K562 (cell line): ENCODE results near the gene TTC8. TPM values are rescaled to one million over a fixed set of nuclear protein-coding genes. Genes with fewer than 3 reads are reported as not detected.

ENCODE experiments used
- ATAC-seq: fragments of 200-7000 bp; cut with Tn5 transposase; 3 replicates; pipeline ENCODE4 v1.9.1; 2020; ENCODE audit warnings: moderate library complexity
- BruUV-seq: library from RNA; stranded (reverse); fragments of 400-500 nt; replicated peaks from 2 replicates; lab custom pipeline; 2021; lab: Mats Ljungman, UMichigan
- CTCF ChIA-PET: fragments of 300-600 bp; formaldehyde crosslinking; extraction: SDS; loops from one replicate; lab custom pipeline; 2021; ENCODE audit warnings: low intra/inter-chr PET ratio; lab: Yijun Ruan, JAX
- POLR2A ChIA-PET: fragments of 300-600, 350-650 bp; sonication (Branson Sonifier 250); formaldehyde crosslinking; extraction: SDS; loops from one replicate; lab custom pipeline; 2021; ENCODE audit warnings: antibody characterized with exemption, inconsistent platforms; lab: Yijun Ruan, JAX
- DNase-seq, 4 experiments: peaks; one replicate each; pipeline versions ENCODE4 v3.0.0 to v3.0.0-alpha.2; 2011 to 2018; ENCODE audit warnings: low spot score in 3 of 4, mixed read lengths in 3 of 4; ENCODE audit errors: extremely low read depth in 1 of 4
- FAIRE-seq: peaks from 2 replicates; lab custom pipeline; 2011; peaks lifted over from hg19 to GRCh38; lab: Jason Lieb, UNC
- H2AFZ ChIP-seq: 2 replicates; pipeline ENCODE4 v1.6.0; 2011; ENCODE audit warnings: low read depth, low read length, control low read depth, inconsistent platforms
- H3K27ac ChIP-seq: fragments of 200-600 bp; 3 replicates; pipeline ENCODE4 v1.8.0; 2011; ENCODE audit warnings: low read depth, mild to moderate bottlenecking, control low read depth, inconsistent platforms, low read length, moderate library complexity, mixed read lengths; ENCODE audit errors: extremely low read depth
- H3K27me3 ChIP-seq, 2 experiments: fragments of 300-600 bp in 1 of 2; 2 replicates in 1 of 2; 3 replicates in 1 of 2; pipeline versions ENCODE4 v1.6.0 to v1.8.0; 2011; ENCODE audit warnings: inconsistent platforms in 2 of 2, low read length in 2 of 2, mild to moderate bottlenecking in 1 of 2, mixed read lengths in 1 of 2, moderate library complexity in 1 of 2; ENCODE audit not compliant: control insufficient read depth in 2 of 2, insufficient read depth in 2 of 2
- H3K36me3 ChIP-seq: fragments of 300-600 bp; 3 replicates; pipeline ENCODE4 v1.8.0; 2011; ENCODE audit warnings: mild to moderate bottlenecking, low read length, inconsistent platforms; ENCODE audit not compliant: control insufficient read depth, insufficient read depth
- H3K4me1 ChIP-seq, 2 experiments: fragments of 200-600 bp in 1 of 2; replicated peaks in 1 of 2; 2 replicates in 1 of 2; 3 replicates in 1 of 2; pipeline versions ENCODE4 v1.5.1 to v1.8.0; 2011; ENCODE audit warnings: inconsistent platforms in 2 of 2, low read length in 2 of 2, mild to moderate bottlenecking in 1 of 2, mixed read lengths in 1 of 2, moderate library complexity in 1 of 2; ENCODE audit not compliant: control insufficient read depth in 2 of 2, insufficient read depth in 2 of 2
- H3K4me2 ChIP-seq: 2 replicates; pipeline ENCODE4 v1.6.1; 2011; ENCODE audit warnings: low read length, control low read depth, inconsistent platforms, mixed read lengths; ENCODE audit not compliant: insufficient read depth
- H3K4me3 ChIP-seq: fragments of 200-600 bp; sonication (generic), shearing (Covaris generic); 2 replicates; pipeline ENCODE4 v1.5.1; 2016; ENCODE audit warnings: control low read depth, inconsistent platforms
- H3K79me2 ChIP-seq: fragments of 200-600 bp; 3 replicates; pipeline ENCODE4 v1.8.0; 2011; ENCODE audit warnings: low read length, inconsistent platforms; ENCODE audit not compliant: control insufficient read depth, insufficient read depth
- H3K9ac ChIP-seq, 2 experiments: 2 replicates each; pipeline versions ENCODE4 v1.6.0 to v1.6.1; 2011; ENCODE audit warnings: low read depth in 2 of 2, low read length in 2 of 2, control low read depth in 1 of 2, inconsistent platforms in 1 of 2, mild to moderate bottlenecking in 1 of 2, mixed read lengths in 1 of 2; ENCODE audit not compliant: insufficient read depth in 1 of 2
- H3K9me1 ChIP-seq: one replicate; pipeline ENCODE4 v1.6.0; 2011; ENCODE audit warnings: inconsistent platforms, mild to moderate bottlenecking, low read length, moderate library complexity; ENCODE audit not compliant: control insufficient read depth, insufficient read depth
- H3K9me3 ChIP-seq: replicated peaks from 2 replicates; pipeline ENCODE4 v1.5.1; 2011; ENCODE audit warnings: low read depth, low read length, inconsistent platforms; ENCODE audit not compliant: control insufficient read depth, insufficient read depth
- H4K20me1 ChIP-seq: replicated peaks from 2 replicates; pipeline ENCODE4 v1.6.1; 2011; ENCODE audit warnings: low read length, inconsistent platforms, mixed read lengths; ENCODE audit not compliant: control insufficient read depth, insufficient read depth
- CREB1 ChIP-seq, 2 experiments: sonication (generic) in 1 of 2; formaldehyde crosslinking in 1 of 2; IDR thresholded peaks; 2 replicates each; pipeline versions ENCODE4 v1.6.1 to v1.8.0; 2012 to 2022; ENCODE audit warnings: inconsistent platforms in 1 of 2, mild to moderate bottlenecking in 1 of 2, missing genetic modification reagents in 1 of 2, moderate library complexity in 1 of 2
- KAT8 ChIP-seq: fragments of 450-650 bp; IDR thresholded peaks from 2 replicates; pipeline ENCODE4 v1.6.1; 2016; ENCODE audit warnings: low read depth, mild to moderate bottlenecking
- THRA ChIP-seq: fragments of 450-650 bp; IDR thresholded peaks from 2 replicates; pipeline ENCODE4 v1.6.1; 2017; ENCODE audit warnings: mild to moderate bottlenecking, moderate library complexity
- ZNF121 ChIP-seq: sonication (generic); formaldehyde crosslinking; conservative IDR thresholded peaks from 2 replicates; pipeline ENCODE4 v1.8.0; 2022; ENCODE audit warnings: missing genetic modification reagents
- ZNF24 ChIP-seq: fragments of 450-650 bp; IDR thresholded peaks from 2 replicates; pipeline ENCODE4 v1.6.1; 2016
- ZNF3 ChIP-seq: fragments of 250-450 bp; sonication (Bioruptor Pico); IDR thresholded peaks from 2 replicates; pipeline ENCODE4 v1.5.0; 2021; ENCODE audit warnings: mild to moderate bottlenecking, moderate library complexity
- ZNF561 ChIP-seq: fragments of 450-650 bp; formaldehyde crosslinking; conservative IDR thresholded peaks from 2 replicates; pipeline ENCODE4 v1.4.0; 2020; ENCODE audit warnings: mild to moderate bottlenecking, moderate library complexity
- WGBS: fragments of 100-300 bp; shearing (Covaris generic); methylation state at CpG from one replicate; pipeline ENCODE4 v1.1.6; 2016; ENCODE audit warnings: low coverage, mixed read lengths; ENCODE audit not compliant: insufficient coverage; ENCODE audit errors: missing lambda C conversion rate; 5-methylcytosine and 5-hydroxymethylcytosine counted together
- in situ Hi-C: fragments of 300-500 bp; cut with MboI; formaldehyde crosslinking; loops from 4 replicates; pipeline ENCODE4 v1.15.0; 2018; ENCODE audit warnings: inconsistent platforms, mixed read lengths
- intact Hi-C: fragments of 100-400 bp; cut with micrococcal nuclease; formaldehyde crosslinking; loops from 2 replicates; pipeline ENCODE4 v1.14.2; 2022
- polyA plus RNA-seq, 8 experiments: library from polyadenylated mRNA; depleted of rRNA in 4 of 8; stranded (reverse) in 5 of 8; unstranded in 3 of 8; fragments of >200 nt; fragmentation: Nextera tagmentation in 2 of 8; fragmentation: Illumina TruSeq in 1 of 8; extraction: Ambion mirVana in 2 of 8; extraction: Trizol in 1 of 8; gene quantifications; 2 replicates each; pipeline versions ENCODE4 v1.2.1 to v1.2.3, GENCODE V29; 2011 to 2014; ENCODE audit warnings: inconsistent platforms in 1 of 8, missing spikeins in 1 of 8
- total RNA-seq, 7 experiments: library from RNA; depleted of rRNA in 6 of 7; stranded (reverse); fragments of >200 nt in 6 of 7; fragmentation: Illumina TruSeq in 2 of 7; extraction: Trizol in 2 of 7; gene quantifications; 2 replicates each; pipeline versions ENCODE4 v1.2.1 to v1.2.3, GENCODE V29; 2011 to 2021; ENCODE audit warnings: low replicate concordance in 1 of 7
- TF ChIP-seq, protein P1 (sequence below), 2 experiments: fragments of 450-650 bp in 1 of 2; sonication (generic) in 1 of 2; formaldehyde crosslinking in 1 of 2; IDR thresholded peaks; 2 replicates each; pipeline versions ENCODE4 v1.7.1 to v1.9.0; 2016 to 2022; ENCODE audit warnings: inconsistent platforms in 1 of 2, mild to moderate bottlenecking in 1 of 2, missing genetic modification reagents in 1 of 2
- TF ChIP-seq, protein P2 (sequence below): fragments of 450-650 bp; IDR thresholded peaks from 2 replicates; pipeline ENCODE4 v1.6.1; 2016; ENCODE audit warnings: low read depth, mild to moderate bottlenecking, moderate library complexity
- TF ChIP-seq, protein P3 (sequence below): fragments of 450-650 bp; formaldehyde crosslinking; IDR thresholded peaks from 2 replicates; pipeline ENCODE4 v1.4.0; 2020; ENCODE audit warnings: mild to moderate bottlenecking

Gene TTC8
- total and polyA plus RNA-seq, 9 of the 15 experiments (the other 6 are each of a cell fraction or from before 2014, with no cell fraction given), result 7.3 to 22.7 (median 9.6) TPM

DNA sequence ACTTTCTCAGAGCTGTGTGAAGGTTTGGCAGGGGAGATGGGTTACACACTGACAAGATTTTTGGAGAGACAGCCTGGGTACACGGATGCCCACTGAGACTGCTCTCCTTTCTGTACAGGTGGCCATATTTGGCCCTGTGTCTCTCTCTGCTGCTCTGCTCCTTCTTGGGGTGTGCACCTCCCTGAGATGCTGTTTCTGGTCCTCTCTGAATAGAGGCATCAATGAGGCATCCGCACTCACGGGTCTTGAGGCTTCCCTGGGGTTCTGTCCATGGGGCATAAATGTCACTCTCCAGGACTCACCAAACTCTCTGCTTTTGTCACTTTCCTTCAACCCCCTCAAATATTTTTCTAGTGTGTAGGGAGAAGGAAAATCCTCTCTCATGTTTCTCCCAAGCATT, 77.5 kb downstream of the TTC8 start:
- no peaks in the 10 kb centered on the region for H3K27me3 ChIP-seq
- no peak overlapping the region for H3K27ac ChIP-seq
- H3K9me3 ChIP-seq, result no peaks in the 10 kb centered on the region
- H2AFZ ChIP-seq, result no peak overlapping the region
- ATAC-seq (no peak), FAIRE-seq (no peak), DNase-seq (no peak)
- ChIA-PET CTCF (no interaction called here), POLR2A (no interaction called here)
- H3K9ac ChIP-seq, result no peak overlapping the region
- no peaks in the 10 kb centered on the region for H3K9me1 ChIP-seq
- H3K4me1 ChIP-seq, result no peaks in the 10 kb centered on the region
- no peaks in the 10 kb centered on the region for H3K79me2 ChIP-seq
- H3K36me3 ChIP-seq, result no peaks in the 10 kb centered on the region
- H4K20me1 ChIP-seq, result no peaks in the 10 kb centered on the region
- 0% methylated on average over 3 of the region's 3 CpGs for WGBS
- no TSS peak for BruUV-seq
- H3K4me2 ChIP-seq, result no peak overlapping the region
- H3K4me3 ChIP-seq, result no peak overlapping the region
- intact Hi-C loops (no loop called here), in situ Hi-C loops (no loop called here)
- TF ChIP-seq, protein P1, sequence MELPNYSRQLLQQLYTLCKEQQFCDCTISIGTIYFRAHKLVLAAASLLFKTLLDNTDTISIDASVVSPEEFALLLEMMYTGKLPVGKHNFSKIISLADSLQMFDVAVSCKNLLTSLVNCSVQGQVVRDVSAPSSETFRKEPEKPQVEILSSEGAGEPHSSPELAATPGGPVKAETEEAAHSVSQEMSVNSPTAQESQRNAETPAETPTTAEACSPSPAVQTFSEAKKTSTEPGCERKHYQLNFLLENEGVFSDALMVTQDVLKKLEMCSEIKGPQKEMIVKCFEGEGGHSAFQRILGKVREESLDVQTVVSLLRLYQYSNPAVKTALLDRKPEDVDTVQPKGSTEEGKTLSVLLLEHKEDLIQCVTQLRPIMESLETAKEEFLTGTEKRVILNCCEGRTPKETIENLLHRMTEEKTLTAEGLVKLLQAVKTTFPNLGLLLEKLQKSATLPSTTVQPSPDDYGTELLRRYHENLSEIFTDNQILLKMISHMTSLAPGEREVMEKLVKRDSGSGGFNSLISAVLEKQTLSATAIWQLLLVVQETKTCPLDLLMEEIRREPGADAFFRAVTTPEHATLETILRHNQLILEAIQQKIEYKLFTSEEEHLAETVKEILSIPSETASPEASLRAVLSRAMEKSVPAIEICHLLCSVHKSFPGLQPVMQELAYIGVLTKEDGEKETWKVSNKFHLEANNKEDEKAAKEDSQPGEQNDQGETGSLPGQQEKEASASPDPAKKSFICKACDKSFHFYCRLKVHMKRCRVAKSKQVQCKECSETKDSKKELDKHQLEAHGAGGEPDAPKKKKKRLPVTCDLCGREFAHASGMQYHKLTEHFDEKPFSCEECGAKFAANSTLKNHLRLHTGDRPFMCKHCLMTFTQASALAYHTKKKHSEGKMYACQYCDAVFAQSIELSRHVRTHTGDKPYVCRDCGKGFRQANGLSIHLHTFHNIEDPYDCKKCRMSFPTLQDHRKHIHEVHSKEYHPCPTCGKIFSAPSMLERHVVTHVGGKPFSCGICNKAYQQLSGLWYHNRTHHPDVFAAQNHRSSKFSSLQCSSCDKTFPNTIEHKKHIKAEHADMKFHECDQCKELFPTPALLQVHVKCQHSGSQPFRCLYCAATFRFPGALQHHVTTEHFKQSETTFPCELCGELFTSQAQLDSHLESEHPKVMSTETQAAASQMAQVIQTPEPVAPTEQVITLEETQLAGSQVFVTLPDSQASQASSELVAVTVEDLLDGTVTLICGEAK (IDR thresholded peaks at IDR 0.05), result no peak
- TF ChIP-seq, protein P1 (CRISPR knock-in tag; IDR thresholded peaks at IDR 0.05), result no peak
- no peak for TF ChIP-seq ZNF24
- TF ChIP-seq, protein P2, sequence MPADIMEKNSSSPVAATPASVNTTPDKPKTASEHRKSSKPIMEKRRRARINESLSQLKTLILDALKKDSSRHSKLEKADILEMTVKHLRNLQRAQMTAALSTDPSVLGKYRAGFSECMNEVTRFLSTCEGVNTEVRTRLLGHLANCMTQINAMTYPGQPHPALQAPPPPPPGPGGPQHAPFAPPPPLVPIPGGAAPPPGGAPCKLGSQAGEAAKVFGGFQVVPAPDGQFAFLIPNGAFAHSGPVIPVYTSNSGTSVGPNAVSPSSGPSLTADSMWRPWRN, result no peak
- TF ChIP-seq ZNF121 (CRISPR knock-in tag), result no peak
- no peak for TF ChIP-seq ZNF3 (CRISPR knock-in tag)
- no peak for TF ChIP-seq CREB1 (IDR thresholded peaks at IDR 0.05)
- no peak for TF ChIP-seq CREB1 (CRISPR knock-in tag; IDR thresholded peaks at IDR 0.05)
- TF ChIP-seq THRA, result no peak
- TF ChIP-seq, protein P3, sequence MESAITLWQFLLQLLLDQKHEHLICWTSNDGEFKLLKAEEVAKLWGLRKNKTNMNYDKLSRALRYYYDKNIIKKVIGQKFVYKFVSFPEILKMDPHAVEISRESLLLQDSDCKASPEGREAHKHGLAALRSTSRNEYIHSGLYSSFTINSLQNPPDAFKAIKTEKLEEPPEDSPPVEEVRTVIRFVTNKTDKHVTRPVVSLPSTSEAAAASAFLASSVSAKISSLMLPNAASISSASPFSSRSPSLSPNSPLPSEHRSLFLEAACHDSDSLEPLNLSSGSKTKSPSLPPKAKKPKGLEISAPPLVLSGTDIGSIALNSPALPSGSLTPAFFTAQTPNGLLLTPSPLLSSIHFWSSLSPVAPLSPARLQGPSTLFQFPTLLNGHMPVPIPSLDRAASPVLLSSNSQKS (CRISPR knock-in tag), result no peak
- no peak for TF ChIP-seq KAT8
- TF ChIP-seq ZNF561 (CRISPR knock-in tag), result no peak
